GM20431 (cell line): ENCODE measurements around the gene NTRK3.

Source experiments
- in situ Hi-C: fragments of 300-500 bp; cut with MseI, MboI; formaldehyde crosslinking; loops from one replicate; pipeline ENCODE4 v1.15.0; 2020; ENCODE audit warnings: low sequenced_read_pairs; ENCODE audit not compliant: unreplicated experiment

Gene NTRK3

GRCh38 chr15:87959662-87960061 is 296.9 kb downstream of the NTRK3 start:
- in situ Hi-C loops, result no loop called here

GRCh38 chr15:87959080-87959479 is 297.5 kb downstream of the NTRK3 start:
- in situ Hi-C loops, result no loop called here

GRCh38 chr15:87955284-87955909 is 301.1 kb downstream of the NTRK3 start:
- in situ Hi-C loops, result no loop called here

- in situ Hi-C loops, result no loop called here
Observed at GRCh38 chr15:87954793-87955192, 301.7 kb downstream of the NTRK3 start.

GRCh38 chr15:87952736-87953287 is 303.7 kb downstream of the NTRK3 start:
- in situ Hi-C loops, result no loop called here

- in situ Hi-C loops, result no loop called here
Observed at GRCh38 chr15:87949575-87950223, 306.8 kb downstream of the NTRK3 start.

GRCh38 chr15:87949151-87949574 is 307.4 kb downstream of the NTRK3 start:
- in situ Hi-C loops, result no loop called here

- in situ Hi-C loops, result no loop called here
Observed at GRCh38 chr15:87947560-87947959, 309.0 kb downstream of the NTRK3 start.

- in situ Hi-C loops, result no loop called here
Observed at GRCh38 chr15:87945246-87945645, 311.3 kb downstream of the NTRK3 start.

GRCh38 chr15:87944691-87945090 is 311.8 kb downstream of the NTRK3 start:
- in situ Hi-C loops, result no loop called here

- in situ Hi-C loops, result no loop called here
Observed at GRCh38 chr15:87944050-87944449, 312.5 kb downstream of the NTRK3 start.

GRCh38 chr15:87943626-87944025 is 312.9 kb downstream of the NTRK3 start:
- in situ Hi-C loops, result no loop called here

- in situ Hi-C loops, result no loop called here
Observed at GRCh38 chr15:87942316-87942715, 314.2 kb downstream of the NTRK3 start.

GRCh38 chr15:87941606-87942005 is 314.9 kb downstream of the NTRK3 start:
- in situ Hi-C loops, result no loop called here

- in situ Hi-C loops, result no loop called here
Observed at GRCh38 chr15:87940768-87941167, 315.8 kb downstream of the NTRK3 start.

GRCh38 chr15:87939848-87940457 is 316.6 kb downstream of the NTRK3 start:
- in situ Hi-C loops, result no loop called here

GRCh38 chr15:87938031-87938430 is 318.5 kb downstream of the NTRK3 start:
- in situ Hi-C loops, result no loop called here

GRCh38 chr15:87935583-87935982 is 321.0 kb downstream of the NTRK3 start:
- in situ Hi-C loops, result no loop called here

- in situ Hi-C loops, result no loop called here
Observed at GRCh38 chr15:87931584-87931983, 325.0 kb downstream of the NTRK3 start.

GRCh38 chr15:87930457-87930856 is 326.1 kb downstream of the NTRK3 start:
- in situ Hi-C loops, result no loop called here

- in situ Hi-C loops, result no loop called here
Observed at GRCh38 chr15:87929841-87930240, 326.7 kb downstream of the NTRK3 start.
